SK-N-SH (cell line): ENCODE data around the gene CRABP1. TPM values are rescaled to one million over a fixed set of nuclear protein-coding genes. Genes with fewer than 3 reads are reported as not detected.

Experiments used
- CTCF ChIA-PET: fragments of 300-600, 350-600 bp; formaldehyde crosslinking; extraction: SDS; loops from one replicate; lab custom pipeline; 2021; lab: Yijun Ruan, JAX
- POLR2A ChIA-PET: fragments of 350-600 bp; sonication (Branson Sonifier 250); formaldehyde crosslinking; extraction: SDS; loops from one replicate; lab custom pipeline; 2020; ENCODE audit warnings: antibody characterized with exemption, inconsistent platforms; lab: Yijun Ruan, JAX
- DNase-seq: peaks from one replicate; pipeline ENCODE4 v3.0.0; 2012
- H2AFZ ChIP-seq: fragments of 200-600 bp; sonication (generic); 2 replicates; pipeline ENCODE4 v1.8.1; 2016; ENCODE audit warnings: antibody characterized with exemption, mild to moderate bottlenecking, low read depth
- H3F3A ChIP-seq: fragments of 200-600 bp; sonication (generic); replicated peaks from 2 replicates; pipeline ENCODE3; 2016; ENCODE audit warnings: antibody characterized with exemption, mild to moderate bottlenecking; ENCODE audit not compliant: insufficient read depth
- H3K27ac ChIP-seq, 2 experiments: fragments of 200-500 bp in 1 of 2; fragments of 200-600 bp in 1 of 2; sonication (Bioruptor generic) in 1 of 2; sonication (generic), shearing (Covaris generic) in 1 of 2; 2 replicates each; pipeline versions ENCODE4 v1.5.1 to v1.6.1; 2014 to 2016; ENCODE audit warnings: low read depth in 2 of 2, inconsistent platforms in 1 of 2, low read length in 1 of 2, mild to moderate bottlenecking in 1 of 2, mixed read lengths in 1 of 2
- H3K27me3 ChIP-seq: fragments of 200-600 bp; sonication (generic), shearing (Covaris generic); 2 replicates; pipeline ENCODE4 v1.6.1; 2016; ENCODE audit warnings: mixed run types; ENCODE audit not compliant: insufficient read depth
- H3K36me3 ChIP-seq, 2 experiments: fragments of 200-500 bp in 1 of 2; fragments of 200-600 bp in 1 of 2; sonication (Bioruptor generic) in 1 of 2; sonication (generic) in 1 of 2; replicated peaks in 1 of 2; 2 replicates each; pipeline versions ENCODE3 to v1.5.1; 2014 to 2016; ENCODE audit warnings: low read length in 1 of 2, mild to moderate bottlenecking in 1 of 2; ENCODE audit not compliant: insufficient read depth in 2 of 2, control insufficient read depth in 1 of 2
- H3K4me1 ChIP-seq, 2 experiments: fragments of 200-500 bp in 1 of 2; fragments of 200-600 bp in 1 of 2; sonication (Bioruptor generic) in 1 of 2; sonication (generic), shearing (Covaris generic) in 1 of 2; 2 replicates each; pipeline versions ENCODE4 v1.5.1 to v1.6.1; 2014 to 2016; ENCODE audit warnings: low read depth in 1 of 2, low read length in 1 of 2, mixed run types in 1 of 2; ENCODE audit not compliant: insufficient read depth in 2 of 2, control insufficient read depth in 1 of 2
- H3K4me2 ChIP-seq: fragments of 200-600 bp; sonication (generic), shearing (Covaris generic); 2 replicates; pipeline ENCODE4 v1.6.1; 2017; ENCODE audit warnings: mixed run types
- H3K4me3 ChIP-seq, 2 experiments: fragments of 200-500 bp in 1 of 2; fragments of 200-600 bp in 1 of 2; sonication (Bioruptor generic) in 1 of 2; sonication (generic), shearing (Covaris generic) in 1 of 2; 2 replicates each; pipeline versions ENCODE4 v1.5.1 to v1.8.1; 2014 to 2016; ENCODE audit warnings: low read depth in 2 of 2, inconsistent platforms in 1 of 2, low read length in 1 of 2, mild to moderate bottlenecking in 1 of 2, mixed read lengths in 1 of 2, moderate library complexity in 1 of 2
- H3K79me2 ChIP-seq: fragments of 200-600 bp; sonication (generic); 2 replicates; pipeline ENCODE4 v1.8.1; 2017; ENCODE audit warnings: mild to moderate bottlenecking; ENCODE audit not compliant: insufficient read depth
- H3K9ac ChIP-seq: fragments of 200-600 bp; sonication (generic); 2 replicates; pipeline ENCODE4 v1.6.1; 2017; ENCODE audit warnings: mixed run types
- H3K9me2 ChIP-seq: fragments of 200-600 bp; sonication (generic); 2 replicates; pipeline ENCODE4 v1.6.1; 2017; ENCODE audit warnings: mixed run types
- H3K9me3 ChIP-seq: fragments of 200-600 bp; sonication (generic); 2 replicates; pipeline ENCODE4 v1.6.1; 2017; ENCODE audit warnings: mixed run types, mild to moderate bottlenecking, moderate library complexity
- H4K20me1 ChIP-seq: fragments of 200-600 bp; sonication (generic); 2 replicates; pipeline ENCODE4 v1.6.1; 2017; ENCODE audit warnings: mild to moderate bottlenecking, mixed run types; ENCODE audit not compliant: insufficient read depth
- FOSL2 ChIP-seq: IDR thresholded peaks from 2 replicates; pipeline ENCODE4 v1.4.0; 2012; ENCODE audit warnings: low read depth, mild to moderate bottlenecking, moderate library complexity, borderline replicate concordance
- GABPA ChIP-seq: IDR thresholded peaks from 2 replicates; pipeline ENCODE4 v1.4.0; 2012; ENCODE audit warnings: low read depth, mild to moderate bottlenecking
- NRF1 ChIP-seq: IDR thresholded peaks from 2 replicates; pipeline ENCODE4 v1.6.1; 2012; ENCODE audit warnings: low read depth, mild to moderate bottlenecking, low read length
- RAD21 ChIP-seq: IDR thresholded peaks from 2 replicates; pipeline ENCODE4 v1.6.1; 2012; ENCODE audit warnings: mild to moderate bottlenecking, low read length
- RFX5 ChIP-seq: IDR thresholded peaks from 2 replicates; pipeline ENCODE4 v1.6.1; 2012; ENCODE audit warnings: mild to moderate bottlenecking, improper control_type of control experiment, low read length
- RXRA ChIP-seq: IDR thresholded peaks from 2 replicates; pipeline ENCODE4 v1.4.0; 2012; ENCODE audit warnings: low read depth, mild to moderate bottlenecking, borderline replicate concordance
- TCF12 ChIP-seq: IDR thresholded peaks from 2 replicates; pipeline ENCODE4 v1.4.0; 2012
- WGBS: methylation state at CpG from one replicate; pipeline ENCODE4 v1.1.6; 2017; ENCODE audit warnings: low lambda C conversion rate; 5-methylcytosine and 5-hydroxymethylcytosine counted together
- polyA plus RNA-seq, 3 experiments: library from polyadenylated mRNA; depleted of rRNA; stranded (reverse); fragments of >200 nt; gene quantifications; 2 replicates each; pipeline ENCODE4 v1.2.3, GENCODE V29; 2012
- TF ChIP-seq, protein P1 (sequence below): IDR thresholded peaks from 2 replicates; pipeline ENCODE4; 2012

CRABP1 gene
- polyA plus RNA-seq, 1 of the 3 experiments (the other 2 are of a cell fraction), result 1.0 TPM

DNA sequence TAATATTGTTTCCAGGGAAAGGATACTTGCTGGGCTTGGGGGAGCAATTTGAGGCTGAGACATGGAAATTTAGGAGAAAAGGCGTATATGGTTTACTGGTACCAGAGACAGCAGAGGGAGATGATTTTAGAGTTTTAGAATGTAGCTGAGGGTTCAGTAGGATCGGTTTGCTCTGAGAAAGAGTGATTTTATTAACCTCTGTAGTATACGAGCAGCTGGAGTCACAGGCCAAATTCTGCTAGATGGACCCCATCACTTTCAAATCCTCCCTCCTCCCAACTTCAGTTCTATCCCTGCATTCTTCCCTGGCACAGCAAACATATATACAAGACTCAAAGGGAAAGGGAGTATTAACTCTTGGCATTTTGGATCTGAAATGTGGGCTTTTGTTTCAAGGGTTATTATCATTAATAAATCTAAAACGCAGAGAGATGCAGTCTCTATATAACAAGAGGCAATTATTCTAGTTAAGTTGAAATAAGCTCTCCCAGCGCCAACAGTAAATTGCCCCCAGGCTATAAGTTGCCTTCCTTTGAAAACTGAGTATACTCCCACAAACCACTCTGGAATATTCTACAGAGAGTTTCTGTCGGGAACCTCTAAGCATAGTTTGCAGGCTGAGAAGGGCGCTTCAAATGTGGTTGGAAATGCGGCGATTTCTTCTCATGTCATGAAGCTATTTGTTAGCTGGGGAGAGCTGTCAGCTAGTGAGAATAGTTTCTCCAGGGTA, 5.4 kb downstream of the CRABP1 start:
- Histone ChIP-seq H2AFZ (no peak overlapping the region), H3K36me3 (no peaks in the 10 kb centered on the region), H3K4me1 (peaks cover 0 to 14% of the 10 kb centered on the region in 2 experiments; a peak in 1 of 4 replicates), H3K4me2 (no peak overlapping the region), H3K9ac (no peak overlapping the region), H3K4me3 (no peak overlapping the region), H3K27ac (no peak overlapping the region), H4K20me1 (no peaks in the 10 kb centered on the region), H3K79me2 (no peaks in the 10 kb centered on the region), H3F3A (no peaks in the 10 kb centered on the region), H3K9me2 (no peaks in the 10 kb centered on the region), H3K27me3 (peaks cover 31% of the 10 kb centered on the region; the same call in 1 of the 2 replicates), H3K9me3 (no peaks in the 10 kb centered on the region)
- TF ChIP-seq, protein P1, sequence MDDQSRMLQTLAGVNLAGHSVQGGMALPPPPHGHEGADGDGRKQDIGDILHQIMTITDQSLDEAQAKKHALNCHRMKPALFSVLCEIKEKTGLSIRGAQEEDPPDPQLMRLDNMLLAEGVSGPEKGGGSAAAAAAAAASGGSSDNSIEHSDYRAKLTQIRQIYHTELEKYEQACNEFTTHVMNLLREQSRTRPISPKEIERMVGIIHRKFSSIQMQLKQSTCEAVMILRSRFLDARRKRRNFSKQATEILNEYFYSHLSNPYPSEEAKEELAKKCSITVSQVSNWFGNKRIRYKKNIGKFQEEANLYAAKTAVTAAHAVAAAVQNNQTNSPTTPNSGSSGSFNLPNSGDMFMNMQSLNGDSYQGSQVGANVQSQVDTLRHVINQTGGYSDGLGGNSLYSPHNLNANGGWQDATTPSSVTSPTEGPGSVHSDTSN, result no peak
- no peak for TF ChIP-seq TCF12
- TF ChIP-seq GABPA, result no peak
- DNase-seq, result no peak
- POLR2A ChIA-PET, result interaction anchor here (1.0 kb wide), 1 partner anchor 46 kb away, joined by 3 read pairs; the partner anchor contains the start of gene SKIC8
- CTCF ChIA-PET, result interaction anchor here (0.5 to 1.3 kb wide), 3 partner anchors 19 to 33 kb away, joined by 3 to 4 read pairs (median 3); no protein-coding TSS in a partner anchor
- WGBS, result 84% methylated on average over 9 of the region's 9 CpGs

DNA sequence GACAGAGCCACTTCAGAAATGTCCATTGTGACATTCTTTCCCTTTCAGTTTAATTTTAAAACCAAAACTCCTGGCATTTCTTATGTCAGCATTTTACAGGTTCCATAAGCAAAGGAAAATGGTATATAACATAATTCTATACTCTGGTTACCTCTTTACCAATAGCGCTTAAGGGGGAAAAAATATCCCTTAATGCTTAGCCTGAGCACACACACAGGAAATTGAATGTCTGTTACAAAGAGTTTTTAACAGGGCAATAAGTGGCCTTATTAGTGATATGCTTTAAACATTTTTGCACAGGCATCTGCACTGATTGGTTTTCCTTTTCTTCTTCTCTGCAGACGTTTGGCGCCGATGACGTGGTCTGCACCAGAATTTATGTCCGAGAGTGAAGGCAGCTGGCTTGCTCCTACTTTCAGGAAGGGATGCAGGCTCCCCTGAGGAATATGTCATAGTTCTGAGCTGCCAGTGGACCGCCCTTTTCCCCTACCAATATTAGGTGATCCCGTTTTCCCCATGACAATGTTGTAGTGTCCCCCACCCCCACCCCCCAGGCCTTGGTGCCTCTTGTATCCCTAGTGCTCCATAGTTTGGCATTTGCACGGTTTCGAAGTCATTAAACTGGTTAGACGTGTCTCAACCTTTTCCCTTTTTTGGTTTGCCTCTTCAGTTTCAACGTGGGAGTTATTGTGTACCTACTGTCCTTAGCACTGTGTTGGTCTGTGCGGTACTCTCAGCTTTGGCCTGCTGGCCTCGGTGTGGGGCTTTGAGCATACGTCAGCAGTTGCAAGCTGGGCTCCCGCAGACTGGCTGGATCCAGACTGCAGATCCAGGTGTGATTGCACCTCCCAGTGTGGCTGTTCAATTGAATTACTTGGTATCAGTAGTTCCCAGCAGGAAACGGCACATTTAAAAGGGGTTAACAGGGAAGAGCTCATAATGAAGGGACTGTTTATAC, 7.7 kb downstream of the CRABP1 start:
- Histone ChIP-seq H3K4me2 (no peak overlapping the region), H3K9ac (no peak overlapping the region), H3K27me3 (peaks cover 25% of the 10 kb centered on the region; the same call in 1 of the 2 replicates), H3K36me3 (no peaks in the 10 kb centered on the region), H3K27ac (no peak overlapping the region), H3K79me2 (no peaks in the 10 kb centered on the region), H3K4me1 (peaks cover 0 to 10% of the 10 kb centered on the region in 2 experiments; a peak in 1 of 4 replicates), H3K9me2 (no peaks in the 10 kb centered on the region), H3K4me3 (no peak overlapping the region), H3K9me3 (no peaks in the 10 kb centered on the region), H3F3A (no peaks in the 10 kb centered on the region), H2AFZ (no peak overlapping the region), H4K20me1 (no peaks in the 10 kb centered on the region)
- WGBS, result 64% methylated on average over 17 of the region's 17 CpGs
- CTCF ChIA-PET, result interaction anchor here (0.9 to 1.6 kb wide), 5 partner anchors 9 to 74 kb away, joined by 3 to 5 read pairs (median 3); no protein-coding TSS in a partner anchor
- no peak for TF ChIP-seq RXRA
- POLR2A ChIA-PET, result no interaction called here
- no peak for DNase-seq

DNA sequence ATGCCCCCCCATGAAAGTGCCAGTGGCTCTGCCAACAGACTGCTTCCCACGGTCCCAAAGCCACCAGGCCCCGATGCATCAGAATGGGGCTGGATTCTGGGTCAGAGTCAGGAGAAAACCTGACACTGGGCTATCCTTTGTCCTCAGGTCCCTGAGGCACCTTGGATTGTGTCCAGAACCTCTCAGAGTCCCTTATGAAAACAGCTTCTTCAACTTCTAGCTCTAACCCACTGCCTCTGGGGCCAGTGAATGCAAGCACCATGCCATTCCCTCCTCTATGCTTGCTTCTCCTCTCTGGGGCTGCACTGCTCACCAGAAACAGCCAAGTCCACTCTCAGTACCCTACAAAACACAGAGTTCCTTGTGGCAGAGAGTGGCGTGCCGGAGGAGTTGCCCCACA, 9.9 kb downstream of the CRABP1 start:
- H3F3A ChIP-seq, result no peaks in the 10 kb centered on the region
- no peak overlapping the region for H3K4me2 ChIP-seq
- H3K4me3 ChIP-seq, result no peak overlapping the region
- H3K9me3 ChIP-seq, result no peaks in the 10 kb centered on the region
- H3K27ac ChIP-seq, result no peak overlapping the region
- H3K36me3 ChIP-seq, result no peaks in the 10 kb centered on the region
- no peak for DNase-seq
- H3K9ac ChIP-seq, result no peak overlapping the region
- POLR2A ChIA-PET, result no interaction called here
- no peaks in the 10 kb centered on the region for H3K79me2 ChIP-seq
- H2AFZ ChIP-seq, result no peak overlapping the region
- peaks cover 0 to 10% of the 10 kb centered on the region in 2 experiments; a peak in 1 of 4 replicates for H3K4me1 ChIP-seq
- TF ChIP-seq RFX5 (no peak), FOSL2 (no peak), NRF1 (no peak), RAD21 (no peak), RXRA (no peak)
- TF ChIP-seq, all 33 proteins: peak for 0
- Histone ChIP-seq H4K20me1 (no peaks in the 10 kb centered on the region), H3K27me3 (peaks cover 13% of the 10 kb centered on the region; the same call in 1 of the 2 replicates), H3K9me2 (no peaks in the 10 kb centered on the region)
- CTCF ChIA-PET, result interaction anchor here (1.0 kb wide), 1 partner anchor 32 kb away, joined by 3 read pairs; no protein-coding TSS in a partner anchor
- WGBS, result 50% methylated on average over 4 of the region's 4 CpGs
